IMR-90 (cell line): Measurements from ENCODE around the gene RIMBP2. TPM values are rescaled to one million over a fixed set of nuclear protein-coding genes. Genes with fewer than 3 reads are reported as not detected.

ENCODE experiments used
- polyA plus RNA-seq, 3 experiments: library from polyadenylated mRNA; depleted of rRNA; stranded (reverse); fragments of >200 nt; gene quantifications; 2 replicates each; pipeline ENCODE4 v1.2.3, GENCODE V29; 2012; ENCODE audit warnings: low replicate concordance in 1 of 3
- total RNA-seq: library from RNA; depleted of rRNA; stranded (reverse); fragments of >200 nt; gene quantifications from 2 replicates; pipeline ENCODE4 v1.2.3, GENCODE V29; 2012; rRNA removed

Gene RIMBP2
- total and polyA plus RNA-seq, 2 of the 4 experiments (the other 2 are of a cell fraction), result not detected

Other genes starting within 250 kb of the RIMBP2 start
- 26.9 and 42.8 TPM in 2 replicates for gene STX2, start 123.0 kb upstream of the RIMBP2 start, total RNA-seq
- 26.9 and 32.5 TPM in 2 replicates for gene STX2, start 123.0 kb upstream of the RIMBP2 start, polyA plus RNA-seq (2012; rRNA removed)
- 898 and 910 TPM in 2 replicates for gene RAN, start 155.8 kb upstream of the RIMBP2 start, total RNA-seq
- gene RAN, start 155.8 kb upstream of the RIMBP2 start, polyA plus RNA-seq (2012; rRNA removed), result 984 and 1,062 TPM in 2 replicates
- gene ADGRD1, start 237.6 kb upstream of the RIMBP2 start, total RNA-seq, result not detected in 2 replicates
- gene ADGRD1, start 237.6 kb upstream of the RIMBP2 start, polyA plus RNA-seq (2012; rRNA removed), result not detected in 2 replicates